ENCODE results near the gene C11orf68. TPM values are rescaled to one million over a fixed set of nuclear protein-coding genes. Genes with fewer than 3 reads are reported as not detected.
A peak's percentile ranks its signal among the peaks of the same experiment; 100 is the strongest.

Gene C11orf68
- total RNA-seq, 1 experiment from 2014 or later: 15.7 TPM

DNA sequence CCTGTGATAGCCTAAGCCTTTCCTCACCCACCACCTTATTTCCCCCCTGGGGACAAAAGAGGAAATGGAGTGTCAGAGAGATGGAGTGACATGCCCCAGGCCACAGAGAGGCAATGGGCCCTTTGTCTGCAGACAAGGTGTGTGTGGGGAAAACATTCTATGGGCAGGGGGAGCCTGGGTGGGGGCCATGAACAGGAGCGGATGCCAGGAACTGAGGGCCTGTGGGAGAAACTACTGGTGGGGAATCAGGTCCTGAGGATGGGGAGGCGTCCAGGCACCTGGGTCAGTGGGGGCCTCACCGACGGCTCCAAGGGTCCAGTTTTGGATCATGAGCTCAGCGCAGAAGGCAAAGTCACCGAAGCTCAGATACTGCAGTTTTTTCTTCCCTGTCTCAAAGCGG lies 33.6 kb downstream of the C11orf68 start:
- Mint-ChIP-seq H3K27ac (0 out of 7 replicates have a peak overlapping the region, but pooled peaks of 1 of the 3 experiments have one; percentile 28), H3K4me3 (peak overlapping the region in 1 of 2 experiments; percentile 56; a peak in 2 of 5 replicates), H3K4me1 (peaks cover 23 to 37% of the 10 kb centered on the region in 2 experiments), H3K27me3 (ENCODE audit: low read depth) (peaks cover 16% of the 10 kb centered on the region), H3K36me3 (ENCODE audit: insufficient read depth in 1 of 3, low read depth in 3 of 3) (peaks cover 35 to 58% (median 55%) of the 10 kb centered on the region in 3 experiments), H3K9me3 (peaks cover 2 to 4% of the 10 kb centered on the region in 2 experiments; a peak in 2 of 5 replicates)
- peaks cover 11% of the 10 kb centered on the region for H3K23me2 ChIP-seq (ENCODE audit: insufficient read length, low read depth, low read length, poor library complexity, severe bottlenecking)
- H3K9me3 ChIP-seq (ENCODE audit: control insufficient read depth, low read depth, low read length): no peaks in the 10 kb centered on the region
- no peak overlapping the region for H2AFZ ChIP-seq (ENCODE audit: low read length)
- no peak overlapping the region for H2BK120ac ChIP-seq (ENCODE audit: low read depth, low read length, poor library complexity, severe bottlenecking)
- H2BK5ac ChIP-seq (ENCODE audit: insufficient read length, low read length): no peak overlapping the region
- no peak overlapping the region for H3K27ac ChIP-seq (ENCODE audit: insufficient read length, low read depth, low read length)
- no peak overlapping the region for H4K5ac ChIP-seq (ENCODE audit: insufficient read length, low read depth, low read length)
- H3K79me2 ChIP-seq (ENCODE audit: insufficient read depth, low read length): no peaks in the 10 kb centered on the region
- no CpG with 5 or more reads among the region's 7 CpGs for WGBS (ENCODE audit: extremely low coverage, insufficient read length, low lambda C conversion rate)
- peaks cover 6% of the 10 kb centered on the region; the same call in 1 of the 2 replicates for H3K27me3 ChIP-seq (ENCODE audit: insufficient read depth, low read length)
- H4K91ac ChIP-seq (ENCODE audit: insufficient read length, low read depth, low read length): no peak overlapping the region
- no peak overlapping the region for H2AK5ac ChIP-seq (ENCODE audit: insufficient read length, low read length)
- H2BK15ac ChIP-seq (ENCODE audit: low read depth, low read length): no peak overlapping the region
- H2BK20ac ChIP-seq (ENCODE audit: low read depth, low read length, poor library complexity, severe bottlenecking): no peak overlapping the region
- H3T11ph ChIP-seq (ENCODE audit: low read length): no peak overlapping the region
- no peak overlapping the region for H3K18ac ChIP-seq (ENCODE audit: insufficient read length, low read depth, low read length)
- H3K4ac ChIP-seq (ENCODE audit: low read depth, low read length): no peak overlapping the region
- no peak overlapping the region for H3K23ac ChIP-seq (ENCODE audit: insufficient read length, low read depth, low read length)
- no peak overlapping the region for H3K4me2 ChIP-seq (ENCODE audit: insufficient read depth, insufficient read length, low read length)
- no peaks in the 10 kb centered on the region for H4K20me1 ChIP-seq (ENCODE audit: control insufficient read depth, insufficient read depth, insufficient read length)
- peaks cover 9% of the 10 kb centered on the region; the same call in 1 of the 2 replicates for H3K4me1 ChIP-seq (ENCODE audit: insufficient read depth, low read length)
- H3K56ac ChIP-seq (ENCODE audit: insufficient read length, low read depth, low read length): no peak overlapping the region
- no peaks in the 10 kb centered on the region for H3K79me1 ChIP-seq (ENCODE audit: insufficient read depth, low read depth, low read length, poor library complexity, severe bottlenecking)
- H3K14ac ChIP-seq (ENCODE audit: insufficient read depth, low read length): no peak overlapping the region
- TF ChIP-seq, protein P1, sequence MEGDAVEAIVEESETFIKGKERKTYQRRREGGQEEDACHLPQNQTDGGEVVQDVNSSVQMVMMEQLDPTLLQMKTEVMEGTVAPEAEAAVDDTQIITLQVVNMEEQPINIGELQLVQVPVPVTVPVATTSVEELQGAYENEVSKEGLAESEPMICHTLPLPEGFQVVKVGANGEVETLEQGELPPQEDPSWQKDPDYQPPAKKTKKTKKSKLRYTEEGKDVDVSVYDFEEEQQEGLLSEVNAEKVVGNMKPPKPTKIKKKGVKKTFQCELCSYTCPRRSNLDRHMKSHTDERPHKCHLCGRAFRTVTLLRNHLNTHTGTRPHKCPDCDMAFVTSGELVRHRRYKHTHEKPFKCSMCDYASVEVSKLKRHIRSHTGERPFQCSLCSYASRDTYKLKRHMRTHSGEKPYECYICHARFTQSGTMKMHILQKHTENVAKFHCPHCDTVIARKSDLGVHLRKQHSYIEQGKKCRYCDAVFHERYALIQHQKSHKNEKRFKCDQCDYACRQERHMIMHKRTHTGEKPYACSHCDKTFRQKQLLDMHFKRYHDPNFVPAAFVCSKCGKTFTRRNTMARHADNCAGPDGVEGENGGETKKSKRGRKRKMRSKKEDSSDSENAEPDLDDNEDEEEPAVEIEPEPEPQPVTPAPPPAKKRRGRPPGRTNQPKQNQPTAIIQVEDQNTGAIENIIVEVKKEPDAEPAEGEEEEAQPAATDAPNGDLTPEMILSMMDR (conservative IDR thresholded peaks at IDR 0.05): no peak
- H3K9ac ChIP-seq (ENCODE audit: extremely low read depth, insufficient read length, low read length): no peak overlapping the region
- no peak for DNase-seq
- no peak overlapping the region for H4K8ac ChIP-seq (replicated peaks; ENCODE audit: insufficient read length, low read depth, low read length)
- H2BK12ac ChIP-seq (ENCODE audit: insufficient read length, low read depth, low read length): no peak overlapping the region
